Transverse colon (tissue), 4 donors: ENCODE measurements around the gene LACRT.

Source experiments
- EP300 ChIP-seq: sonication (generic); formaldehyde crosslinking; IDR thresholded peaks from one replicate; pipeline ENCODE4 v1.6.1; 2017; ENCODE audit warnings: antibody characterized with exemption, low read depth
- POLR2A ChIP-seq: fragments of 450-650 bp; IDR thresholded peaks from one replicate; pipeline ENCODE4 v1.6.1; 2016; ENCODE audit warnings: antibody characterized with exemption, mild to moderate bottlenecking, moderate library complexity
- POLR2AphosphoS5 ChIP-seq, 3 donors: sonication (generic); formaldehyde crosslinking; IDR thresholded peaks; one replicate each; pipeline ENCODE4 v1.6.1; 2016; ENCODE audit warnings: antibody characterized with exemption in 3 of 3
- TF ChIP-seq, protein P1 (sequence below), 5 experiments: fragments of 200-600 bp in 3 of 5; fragments of 450-650 bp in 2 of 5; sonication (generic) in 3 of 5; IDR thresholded peaks; 1 replicate in 2 of 5; 2 replicates in 3 of 5; pipeline ENCODE4 v1.5.1; 2016 to 2017; ENCODE audit warnings: antibody characterized with exemption in 5 of 5, inconsistent platforms in 3 of 5, mild to moderate bottlenecking in 2 of 5, moderate library complexity in 1 of 5

DNA sequence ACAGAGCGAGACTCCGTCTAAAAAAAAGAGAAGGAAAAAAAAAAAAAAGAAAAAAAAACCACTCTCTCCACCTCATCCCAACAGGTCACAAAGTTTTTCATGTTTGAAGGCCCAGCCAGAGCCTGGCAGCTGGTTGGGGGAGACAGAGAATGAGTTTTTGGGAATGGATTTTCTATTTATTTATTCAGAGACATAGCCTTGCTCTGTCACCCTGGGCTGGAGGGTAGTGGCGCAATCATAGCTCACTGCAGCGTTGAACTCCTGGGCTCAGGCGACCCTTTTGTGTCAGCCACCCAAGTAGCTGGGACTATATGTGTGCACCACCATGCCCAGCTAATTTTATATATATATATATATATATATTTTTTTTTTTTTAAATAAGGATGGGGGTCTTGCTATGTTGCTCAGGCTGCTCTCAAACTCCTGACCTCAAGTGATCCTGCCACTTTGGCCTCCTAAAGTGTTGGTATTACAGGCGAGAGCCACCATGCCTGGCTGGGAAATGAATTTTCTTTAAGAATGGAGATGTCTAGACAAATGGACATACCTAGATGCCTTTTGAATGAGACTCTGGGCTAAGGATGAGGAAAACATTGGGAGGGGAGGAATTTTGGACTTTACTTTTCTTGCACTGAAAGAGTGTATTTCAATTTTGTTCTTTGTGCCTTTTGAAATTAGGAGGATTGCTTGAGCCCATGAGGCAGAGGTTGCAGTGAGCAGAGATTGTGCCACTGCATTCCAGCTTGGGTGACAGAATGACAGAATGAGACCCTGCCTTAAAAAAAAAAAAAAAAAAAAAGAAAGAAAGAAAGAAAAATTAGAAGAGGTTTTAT, 29.3 kb downstream of the LACRT start:
- TF ChIP-seq, protein P1, sequence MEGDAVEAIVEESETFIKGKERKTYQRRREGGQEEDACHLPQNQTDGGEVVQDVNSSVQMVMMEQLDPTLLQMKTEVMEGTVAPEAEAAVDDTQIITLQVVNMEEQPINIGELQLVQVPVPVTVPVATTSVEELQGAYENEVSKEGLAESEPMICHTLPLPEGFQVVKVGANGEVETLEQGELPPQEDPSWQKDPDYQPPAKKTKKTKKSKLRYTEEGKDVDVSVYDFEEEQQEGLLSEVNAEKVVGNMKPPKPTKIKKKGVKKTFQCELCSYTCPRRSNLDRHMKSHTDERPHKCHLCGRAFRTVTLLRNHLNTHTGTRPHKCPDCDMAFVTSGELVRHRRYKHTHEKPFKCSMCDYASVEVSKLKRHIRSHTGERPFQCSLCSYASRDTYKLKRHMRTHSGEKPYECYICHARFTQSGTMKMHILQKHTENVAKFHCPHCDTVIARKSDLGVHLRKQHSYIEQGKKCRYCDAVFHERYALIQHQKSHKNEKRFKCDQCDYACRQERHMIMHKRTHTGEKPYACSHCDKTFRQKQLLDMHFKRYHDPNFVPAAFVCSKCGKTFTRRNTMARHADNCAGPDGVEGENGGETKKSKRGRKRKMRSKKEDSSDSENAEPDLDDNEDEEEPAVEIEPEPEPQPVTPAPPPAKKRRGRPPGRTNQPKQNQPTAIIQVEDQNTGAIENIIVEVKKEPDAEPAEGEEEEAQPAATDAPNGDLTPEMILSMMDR (IDR thresholded peaks at IDR 0.05): no peak
- TF ChIP-seq POLR2AphosphoS5 (IDR thresholded peaks at IDR 0.05): no peak
- no peak for TF ChIP-seq POLR2A
- no peak for TF ChIP-seq EP300
